K562 (cell line): ENCODE data around the gene CFL2.

Source experiments
- ADNP ChIP-seq: fragments of 200-800 bp; sonication (Bioruptor generic); IDR thresholded peaks from 2 replicates; pipeline ENCODE4 v1.6.1; 2016; ENCODE audit warnings: missing genetic modification characterization, missing compliant biosample characterization
- ERF ChIP-seq: fragments of 450-650 bp; formaldehyde crosslinking; IDR thresholded peaks from 2 replicates; pipeline ENCODE4 v1.4.0; 2020; ENCODE audit warnings: mild to moderate bottlenecking, mixed read lengths
- MAZ ChIP-seq, 2 experiments: fragments of 450-650 bp in 1 of 2; sonication (generic) in 1 of 2; formaldehyde crosslinking; IDR thresholded peaks in 1 of 2; conservative IDR thresholded peaks in 1 of 2; 2 replicates each; pipeline versions ENCODE4 v1.4.0 to v1.5.0; 2020; ENCODE audit warnings: mild to moderate bottlenecking in 1 of 2, missing genetic modification reagents in 1 of 2
- MXI1 ChIP-seq: IDR thresholded peaks from 2 replicates; pipeline ENCODE4 v1.6.1; 2011; ENCODE audit warnings: low read depth, mild to moderate bottlenecking, improper control_type of control experiment, low read length
- PCBP2 ChIP-seq: fragments of 200-400 bp; formaldehyde crosslinking; IDR thresholded peaks from 2 replicates; pipeline ENCODE4 v1.6.1; 2018; ENCODE audit warnings: low read length, low read depth, mild to moderate bottlenecking, moderate library complexity; ENCODE audit not compliant: poor library complexity, severe bottlenecking
- SMARCA4 ChIP-seq: fragments of 450-650 bp; IDR thresholded peaks from 2 replicates; pipeline ENCODE4 v1.6.1; 2016
- SMC3 ChIP-seq: conservative IDR thresholded peaks from 2 replicates; pipeline ENCODE4 v1.6.1; 2011; ENCODE audit warnings: low read depth, low read length, improper control_type of control experiment; ENCODE audit not compliant: insufficient read depth
- ZNF124 ChIP-seq: sonication (generic); formaldehyde crosslinking; IDR thresholded peaks from 2 replicates; pipeline ENCODE4 v1.8.1; 2022; ENCODE audit warnings: missing genetic modification reagents
- TF ChIP-seq, protein P1 (sequence below), 2 experiments: fragments of 450-650 bp in 1 of 2; sonication (generic) in 1 of 2; formaldehyde crosslinking in 1 of 2; IDR thresholded peaks; 2 replicates each; pipeline versions ENCODE4 v1.7.1 to v1.9.0; 2016 to 2022; ENCODE audit warnings: inconsistent platforms in 1 of 2, mild to moderate bottlenecking in 1 of 2, missing genetic modification reagents in 1 of 2
- TF ChIP-seq, protein P2 (sequence below), 3 experiments: IDR thresholded peaks in 2 of 3; conservative IDR thresholded peaks in 1 of 3; 2 replicates each; pipeline ENCODE4 v1.5.1; 2011 to 2012; ENCODE audit warnings: low read length in 3 of 3, mild to moderate bottlenecking in 3 of 3, control low read depth in 2 of 3, improper control_type of control experiment in 1 of 3, inconsistent platforms in 1 of 3, low read depth in 1 of 3, mixed read lengths in 1 of 3, moderate library complexity in 1 of 3; ENCODE audit not compliant: insufficient read depth in 2 of 3

DNA sequence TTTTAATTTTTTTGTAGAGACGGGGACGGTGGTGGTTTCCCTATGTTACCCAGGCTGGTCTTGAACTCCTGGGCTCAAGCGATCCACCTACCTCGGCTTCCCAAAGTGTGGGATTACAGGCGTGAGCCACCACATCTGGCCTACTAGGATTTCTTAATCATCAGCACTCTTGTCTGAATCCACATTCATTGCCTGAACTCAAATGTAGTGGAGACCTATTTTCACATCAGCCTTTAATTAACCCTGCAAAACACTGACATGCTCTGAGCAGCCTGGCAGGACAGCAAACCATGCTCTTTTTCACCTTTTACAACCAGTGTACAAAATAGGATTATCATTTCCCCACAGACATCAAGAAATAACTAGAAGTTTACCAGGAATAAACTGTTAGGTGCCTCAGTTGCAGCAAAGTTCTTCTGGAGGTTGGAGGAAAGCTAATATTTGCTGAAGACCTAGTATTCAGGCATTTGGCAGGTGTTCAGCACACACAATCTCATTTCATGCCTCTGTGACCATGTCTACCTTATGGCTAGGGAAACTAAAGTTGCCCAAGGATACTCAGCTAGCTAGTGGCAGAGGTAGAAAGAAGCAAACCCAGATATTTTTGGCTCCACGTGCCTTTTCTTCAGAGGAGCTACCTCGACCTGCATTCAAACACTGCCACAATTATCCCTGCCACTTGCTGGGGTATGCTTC lies 37.7 kb downstream of the CFL2 start:
- TF ChIP-seq, protein P1, sequence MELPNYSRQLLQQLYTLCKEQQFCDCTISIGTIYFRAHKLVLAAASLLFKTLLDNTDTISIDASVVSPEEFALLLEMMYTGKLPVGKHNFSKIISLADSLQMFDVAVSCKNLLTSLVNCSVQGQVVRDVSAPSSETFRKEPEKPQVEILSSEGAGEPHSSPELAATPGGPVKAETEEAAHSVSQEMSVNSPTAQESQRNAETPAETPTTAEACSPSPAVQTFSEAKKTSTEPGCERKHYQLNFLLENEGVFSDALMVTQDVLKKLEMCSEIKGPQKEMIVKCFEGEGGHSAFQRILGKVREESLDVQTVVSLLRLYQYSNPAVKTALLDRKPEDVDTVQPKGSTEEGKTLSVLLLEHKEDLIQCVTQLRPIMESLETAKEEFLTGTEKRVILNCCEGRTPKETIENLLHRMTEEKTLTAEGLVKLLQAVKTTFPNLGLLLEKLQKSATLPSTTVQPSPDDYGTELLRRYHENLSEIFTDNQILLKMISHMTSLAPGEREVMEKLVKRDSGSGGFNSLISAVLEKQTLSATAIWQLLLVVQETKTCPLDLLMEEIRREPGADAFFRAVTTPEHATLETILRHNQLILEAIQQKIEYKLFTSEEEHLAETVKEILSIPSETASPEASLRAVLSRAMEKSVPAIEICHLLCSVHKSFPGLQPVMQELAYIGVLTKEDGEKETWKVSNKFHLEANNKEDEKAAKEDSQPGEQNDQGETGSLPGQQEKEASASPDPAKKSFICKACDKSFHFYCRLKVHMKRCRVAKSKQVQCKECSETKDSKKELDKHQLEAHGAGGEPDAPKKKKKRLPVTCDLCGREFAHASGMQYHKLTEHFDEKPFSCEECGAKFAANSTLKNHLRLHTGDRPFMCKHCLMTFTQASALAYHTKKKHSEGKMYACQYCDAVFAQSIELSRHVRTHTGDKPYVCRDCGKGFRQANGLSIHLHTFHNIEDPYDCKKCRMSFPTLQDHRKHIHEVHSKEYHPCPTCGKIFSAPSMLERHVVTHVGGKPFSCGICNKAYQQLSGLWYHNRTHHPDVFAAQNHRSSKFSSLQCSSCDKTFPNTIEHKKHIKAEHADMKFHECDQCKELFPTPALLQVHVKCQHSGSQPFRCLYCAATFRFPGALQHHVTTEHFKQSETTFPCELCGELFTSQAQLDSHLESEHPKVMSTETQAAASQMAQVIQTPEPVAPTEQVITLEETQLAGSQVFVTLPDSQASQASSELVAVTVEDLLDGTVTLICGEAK (IDR thresholded peaks at IDR 0.05), result no peak
- TF ChIP-seq, protein P1 (CRISPR knock-in tag; IDR thresholded peaks at IDR 0.05), result no peak
- TF ChIP-seq SMARCA4, result no peak
- no peak for TF ChIP-seq MXI1
- TF ChIP-seq ERF (CRISPR knock-in tag), result no peak
- no peak for TF ChIP-seq ZNF124 (CRISPR knock-in tag)
- TF ChIP-seq, protein P2, sequence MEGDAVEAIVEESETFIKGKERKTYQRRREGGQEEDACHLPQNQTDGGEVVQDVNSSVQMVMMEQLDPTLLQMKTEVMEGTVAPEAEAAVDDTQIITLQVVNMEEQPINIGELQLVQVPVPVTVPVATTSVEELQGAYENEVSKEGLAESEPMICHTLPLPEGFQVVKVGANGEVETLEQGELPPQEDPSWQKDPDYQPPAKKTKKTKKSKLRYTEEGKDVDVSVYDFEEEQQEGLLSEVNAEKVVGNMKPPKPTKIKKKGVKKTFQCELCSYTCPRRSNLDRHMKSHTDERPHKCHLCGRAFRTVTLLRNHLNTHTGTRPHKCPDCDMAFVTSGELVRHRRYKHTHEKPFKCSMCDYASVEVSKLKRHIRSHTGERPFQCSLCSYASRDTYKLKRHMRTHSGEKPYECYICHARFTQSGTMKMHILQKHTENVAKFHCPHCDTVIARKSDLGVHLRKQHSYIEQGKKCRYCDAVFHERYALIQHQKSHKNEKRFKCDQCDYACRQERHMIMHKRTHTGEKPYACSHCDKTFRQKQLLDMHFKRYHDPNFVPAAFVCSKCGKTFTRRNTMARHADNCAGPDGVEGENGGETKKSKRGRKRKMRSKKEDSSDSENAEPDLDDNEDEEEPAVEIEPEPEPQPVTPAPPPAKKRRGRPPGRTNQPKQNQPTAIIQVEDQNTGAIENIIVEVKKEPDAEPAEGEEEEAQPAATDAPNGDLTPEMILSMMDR (IDR thresholded peaks at IDR 0.05 in 2 of 3, conservative IDR thresholded peaks at IDR 0.05 in 1 of 3; ENCODE audit: insufficient read depth in 2 of 3, low read depth in 1 of 3, low read length in 3 of 3), result no peak
- TF ChIP-seq SMC3, result no peak
- no peak for TF ChIP-seq PCBP2
- TF ChIP-seq MAZ (CRISPR knock-in tag; conservative IDR thresholded peaks at IDR 0.05 in 1 of 2, IDR thresholded peaks at IDR 0.05 in 1 of 2), result no peak
- no peak for TF ChIP-seq ADNP (tag)
